Right lobe of liver (tissue), 4 donors: ENCODE measurements around the gene OR51D1.

ENCODE experiments used
- POLR2A ChIP-seq: fragments of 450-650 bp; IDR thresholded peaks from one replicate; pipeline ENCODE4 v1.6.1; 2017; ENCODE audit warnings: antibody characterized with exemption, mild to moderate bottlenecking
- TF ChIP-seq, protein P1 (sequence below), 4 donors: fragments of 200-600 bp in 3 of 4; fragments of 450-650 bp in 1 of 4; IDR thresholded peaks; one replicate each; pipeline versions ENCODE4 v1.5.1 to v1.8.0; 2016 to 2022; ENCODE audit warnings: antibody characterized with exemption in 4 of 4, mild to moderate bottlenecking in 2 of 4
- donor health status: DM: no; HTN: no; CAD: no.
- donor health status: DM: no; HTN: no; CAD: no.
- donor health status: DM: no; HTN: yes; CAD: no.

- TF ChIP-seq POLR2A, result no peak
- TF ChIP-seq, protein P1, sequence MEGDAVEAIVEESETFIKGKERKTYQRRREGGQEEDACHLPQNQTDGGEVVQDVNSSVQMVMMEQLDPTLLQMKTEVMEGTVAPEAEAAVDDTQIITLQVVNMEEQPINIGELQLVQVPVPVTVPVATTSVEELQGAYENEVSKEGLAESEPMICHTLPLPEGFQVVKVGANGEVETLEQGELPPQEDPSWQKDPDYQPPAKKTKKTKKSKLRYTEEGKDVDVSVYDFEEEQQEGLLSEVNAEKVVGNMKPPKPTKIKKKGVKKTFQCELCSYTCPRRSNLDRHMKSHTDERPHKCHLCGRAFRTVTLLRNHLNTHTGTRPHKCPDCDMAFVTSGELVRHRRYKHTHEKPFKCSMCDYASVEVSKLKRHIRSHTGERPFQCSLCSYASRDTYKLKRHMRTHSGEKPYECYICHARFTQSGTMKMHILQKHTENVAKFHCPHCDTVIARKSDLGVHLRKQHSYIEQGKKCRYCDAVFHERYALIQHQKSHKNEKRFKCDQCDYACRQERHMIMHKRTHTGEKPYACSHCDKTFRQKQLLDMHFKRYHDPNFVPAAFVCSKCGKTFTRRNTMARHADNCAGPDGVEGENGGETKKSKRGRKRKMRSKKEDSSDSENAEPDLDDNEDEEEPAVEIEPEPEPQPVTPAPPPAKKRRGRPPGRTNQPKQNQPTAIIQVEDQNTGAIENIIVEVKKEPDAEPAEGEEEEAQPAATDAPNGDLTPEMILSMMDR (IDR thresholded peaks at IDR 0.05), result no peak
Observed at GRCh38 chr11:4619514-4619913, 17.8 kb upstream of the OR51D1 start.
